ENCODE results near the gene AASDHPPT. TPM values are rescaled to one million over a fixed set of nuclear protein-coding genes. Genes with fewer than 3 reads are reported as not detected.

AASDHPPT gene
- 63.4 TPM for total RNA-seq (2021; ENCODE audit: unreplicated experiment)
- polyA plus RNA-seq (2012; ENCODE audit: insufficient read length): 50.2 TPM
- Bru-seq, nascent RNA: percentile 92 among the genes with signal in this experiment
- percentile 90 among the genes with signal in this experiment for BruChase-seq, experiment 1, labeled RNA remaining after a 2-hour chase
- BruChase-seq, experiment 2, labeled RNA remaining after a 6-hour chase: percentile 95 among the genes with signal in this experiment
- long read RNA-seq, transcript AASDHPPT-201 (6 exons, 2,955 nt): major isoform, 281 of 293 reads
- long read RNA-seq, partial matches to known transcripts: 0 of 293 reads
- long read RNA-seq, other reads (novel, unspliced or antisense): 9 of 293 reads

DNA sequence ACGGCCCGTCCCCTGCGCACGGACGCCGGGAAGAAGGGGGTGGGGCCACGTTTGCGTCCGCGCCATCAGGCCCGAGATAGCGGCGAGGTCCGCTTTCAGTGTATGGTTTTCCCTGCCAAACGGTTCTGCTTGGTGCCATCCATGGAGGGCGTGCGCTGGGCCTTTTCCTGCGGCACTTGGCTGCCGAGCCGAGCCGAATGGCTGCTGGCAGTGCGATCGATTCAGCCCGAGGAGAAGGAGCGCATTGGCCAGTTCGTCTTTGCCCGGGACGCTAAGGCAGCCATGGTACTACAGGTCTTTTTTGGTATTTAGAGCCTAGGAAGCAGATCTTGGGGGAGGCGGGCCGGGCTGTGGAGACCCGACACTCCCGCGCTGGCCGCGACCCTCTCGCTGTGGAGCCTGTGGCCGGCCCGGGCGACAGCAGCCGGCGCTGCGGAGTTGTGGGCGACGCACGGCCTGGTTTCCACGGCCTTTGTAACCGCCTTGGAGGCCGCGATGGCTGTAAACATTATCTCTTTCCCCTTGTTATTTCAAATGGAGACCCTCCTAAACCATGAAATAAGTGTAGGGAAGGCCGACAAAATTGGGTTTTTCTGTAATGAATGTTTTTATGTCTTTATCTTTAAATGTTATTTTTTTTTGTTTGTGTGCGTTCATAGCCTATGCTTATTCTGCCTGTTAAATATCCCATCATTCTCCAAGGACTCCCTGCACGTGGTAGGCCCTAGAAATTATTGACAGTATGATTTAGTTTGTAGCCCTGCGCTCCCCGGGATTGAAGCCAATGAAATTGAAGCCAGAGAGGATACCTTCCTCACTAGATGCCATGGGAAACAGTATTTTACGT, at the start of gene AASDHPPT:
Gene AASDHPPT, plus strand, starts transcription at position 54 of the 847 bp plus-strand sequence. Its CDS starts 49 bp downstream, at position 103.
- BruUV-seq (replicated peaks): no TSS peak
- H3K36me3 ChIP-seq (ENCODE audit: control insufficient read depth, insufficient read depth, low read length): peaks cover 27% of the 10 kb centered on the region
- peak; percentile 20 for DNase-seq (ENCODE audit: low read depth, low spot score)
- intact Hi-C loops (cut with micrococcal nuclease; ENCODE audit: unreplicated experiment) (loop anchor here (2.0 kb wide), 1 partner anchor 55 kb away; the partner anchor contains the start of gene MSANTD4), in situ Hi-C loops (cut with HindIII; ENCODE audit: low pct_unique_long_range_greater_than_20kb, low sequenced_read_pairs) (no loop called here)
- ChIA-PET POLR2A (interaction anchor here (0.6 to 1.0 kb wide), 5 partner anchors 9 to 147 kb away, joined by 3 to 6 read pairs (median 3); no protein-coding TSS in a partner anchor), CTCF (interaction anchor here (0.7 kb wide), 1 partner anchor 448 kb away, joined by 6 read pairs; no protein-coding TSS in a partner anchor)
- no peak for TF ChIP-seq TCF7L2 (IDR thresholded peaks at IDR 0.05; ENCODE audit: low read depth, low read length)
- TF ChIP-seq POLR2AphosphoS5 (IDR thresholded peaks at IDR 0.05; ENCODE audit: low read depth, low read length): peak; percentile 81
- TF ChIP-seq SIN3A (IDR thresholded peaks at IDR 0.05; ENCODE audit: borderline replicate concordance, insufficient read depth, low read depth, low read length): 0 out of 2 replicates have a peak, but pooled peaks have one; percentile 44
- peaks cover 16% of the 10 kb centered on the region for H3K4me1 ChIP-seq (ENCODE audit: control insufficient read depth, insufficient read depth, low read length)
- no peaks in the 10 kb centered on the region for H3K27me3 ChIP-seq (ENCODE audit: control insufficient read depth, insufficient read depth, low read length)
- ATAC-seq: peak; percentile 41
- H3K27ac ChIP-seq (ENCODE audit: low read length): peak within 1 kb of the TSS; percentile 87
- no peaks in the 10 kb centered on the region for H3K9me3 ChIP-seq (ENCODE audit: control insufficient read depth, insufficient read depth, low read depth, low read length)
- H3K4me3 ChIP-seq (ENCODE audit: low read depth in 2 of 2, low read length in 2 of 2): peak within 1 kb of the TSS; percentile 90 to 98

- Histone ChIP-seq H3K4me1 (ENCODE audit: control insufficient read depth, insufficient read depth, low read length) (no peaks in the 10 kb centered on the region), H3K27ac (ENCODE audit: low read length) (no peak overlapping the region), H3K36me3 (ENCODE audit: control insufficient read depth, insufficient read depth, low read length) (no peaks in the 10 kb centered on the region), H3K9me3 (ENCODE audit: control insufficient read depth, insufficient read depth, low read depth, low read length) (no peaks in the 10 kb centered on the region), H3K4me3 (ENCODE audit: low read depth in 2 of 2, low read length in 2 of 2) (no peak overlapping the region), H3K27me3 (ENCODE audit: control insufficient read depth, insufficient read depth, low read length) (no peaks in the 10 kb centered on the region)
- ChIA-PET CTCF (no interaction called here), POLR2A (no interaction called here)
- intact Hi-C loops (cut with micrococcal nuclease; ENCODE audit: unreplicated experiment): no loop called here
- TF ChIP-seq, protein P1, sequence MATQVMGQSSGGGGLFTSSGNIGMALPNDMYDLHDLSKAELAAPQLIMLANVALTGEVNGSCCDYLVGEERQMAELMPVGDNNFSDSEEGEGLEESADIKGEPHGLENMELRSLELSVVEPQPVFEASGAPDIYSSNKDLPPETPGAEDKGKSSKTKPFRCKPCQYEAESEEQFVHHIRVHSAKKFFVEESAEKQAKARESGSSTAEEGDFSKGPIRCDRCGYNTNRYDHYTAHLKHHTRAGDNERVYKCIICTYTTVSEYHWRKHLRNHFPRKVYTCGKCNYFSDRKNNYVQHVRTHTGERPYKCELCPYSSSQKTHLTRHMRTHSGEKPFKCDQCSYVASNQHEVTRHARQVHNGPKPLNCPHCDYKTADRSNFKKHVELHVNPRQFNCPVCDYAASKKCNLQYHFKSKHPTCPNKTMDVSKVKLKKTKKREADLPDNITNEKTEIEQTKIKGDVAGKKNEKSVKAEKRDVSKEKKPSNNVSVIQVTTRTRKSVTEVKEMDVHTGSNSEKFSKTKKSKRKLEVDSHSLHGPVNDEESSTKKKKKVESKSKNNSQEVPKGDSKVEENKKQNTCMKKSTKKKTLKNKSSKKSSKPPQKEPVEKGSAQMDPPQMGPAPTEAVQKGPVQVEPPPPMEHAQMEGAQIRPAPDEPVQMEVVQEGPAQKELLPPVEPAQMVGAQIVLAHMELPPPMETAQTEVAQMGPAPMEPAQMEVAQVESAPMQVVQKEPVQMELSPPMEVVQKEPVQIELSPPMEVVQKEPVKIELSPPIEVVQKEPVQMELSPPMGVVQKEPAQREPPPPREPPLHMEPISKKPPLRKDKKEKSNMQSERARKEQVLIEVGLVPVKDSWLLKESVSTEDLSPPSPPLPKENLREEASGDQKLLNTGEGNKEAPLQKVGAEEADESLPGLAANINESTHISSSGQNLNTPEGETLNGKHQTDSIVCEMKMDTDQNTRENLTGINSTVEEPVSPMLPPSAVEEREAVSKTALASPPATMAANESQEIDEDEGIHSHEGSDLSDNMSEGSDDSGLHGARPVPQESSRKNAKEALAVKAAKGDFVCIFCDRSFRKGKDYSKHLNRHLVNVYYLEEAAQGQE (IDR thresholded peaks at IDR 0.05; ENCODE audit: insufficient read depth in 1 of 2, low read depth in 2 of 2, low read length in 1 of 2): no peak
- TF ChIP-seq POLR2AphosphoS5 (IDR thresholded peaks at IDR 0.05; ENCODE audit: low read depth, low read length) (no peak), TCF7L2 (IDR thresholded peaks at IDR 0.05; ENCODE audit: low read depth, low read length) (no peak), CTCF (IDR thresholded peaks at IDR 0.05) (no peak), SIN3A (IDR thresholded peaks at IDR 0.05; ENCODE audit: borderline replicate concordance, insufficient read depth, low read depth, low read length) (no peak)
- BruUV-seq (replicated peaks): no TSS peak
- in situ Hi-C loops (cut with HindIII; ENCODE audit: low pct_unique_long_range_greater_than_20kb, low sequenced_read_pairs): no loop called here
- no peak for ATAC-seq
- DNase-seq (ENCODE audit: low read depth, low spot score): no peak
Observed at GRCh38 chr11:106030609-106031008, 46.9 kb upstream of the AASDHPPT start.

All from Panc1 (cell line).